Smooth muscle cell (in vitro differentiated cells): ENCODE measurements around the gene ICAM2. TPM values are rescaled to one million over a fixed set of nuclear protein-coding genes. Genes with fewer than 3 reads are reported as not detected.

Source experiments
- DNase-seq: peaks from one replicate; lab custom pipeline; 2025; ENCODE audit not compliant: unreplicated experiment; lab: John Stamatoyannopoulos, UW
- H2AFZ ChIP-seq: fragments of 200-600 bp; sonication (generic); 2 replicates; pipeline ENCODE4 v1.6.0; 2016; ENCODE audit warnings: antibody characterized with exemption, low read depth, mild to moderate bottlenecking
- H3F3A ChIP-seq: fragments of 200-600 bp; sonication (generic); 2 replicates; pipeline ENCODE4 v1.6.0; 2017; ENCODE audit warnings: antibody characterized with exemption, low read depth
- H3K27ac ChIP-seq: fragments of 200-600 bp; sonication (generic); 2 replicates; pipeline ENCODE4 v1.5.1; 2016; ENCODE audit warnings: low read depth, mild to moderate bottlenecking
- H3K27me3 ChIP-seq: fragments of 200-600 bp; sonication (generic); 2 replicates; pipeline ENCODE4 v1.6.1; 2016; ENCODE audit warnings: low read depth, mild to moderate bottlenecking
- H3K36me3 ChIP-seq: fragments of 200-600 bp; sonication (generic); 2 replicates; pipeline ENCODE4 v1.5.1; 2016; ENCODE audit warnings: low read depth
- H3K4me1 ChIP-seq: fragments of 200-600 bp; sonication (generic); 2 replicates; pipeline ENCODE4 v1.5.1; 2016; ENCODE audit warnings: low read depth
- H3K4me2 ChIP-seq: fragments of 200-600 bp; sonication (generic); 2 replicates; pipeline ENCODE4 v1.6.0; 2016; ENCODE audit warnings: mild to moderate bottlenecking
- H3K4me3 ChIP-seq: fragments of 200-600 bp; sonication (generic); 2 replicates; pipeline ENCODE4 v1.5.1; 2016; ENCODE audit warnings: mild to moderate bottlenecking
- H3K79me2 ChIP-seq: fragments of 200-600 bp; sonication (generic); 2 replicates; pipeline ENCODE4 v1.6.0; 2016; ENCODE audit warnings: low read depth, mild to moderate bottlenecking
- H3K9ac ChIP-seq: fragments of 200-600 bp; sonication (generic); 2 replicates; pipeline ENCODE4 v1.6.0; 2016; ENCODE audit warnings: low read depth
- H3K9me3 ChIP-seq: fragments of 200-600 bp; sonication (generic); replicated peaks from 2 replicates; pipeline ENCODE4 v1.5.1; 2016; ENCODE audit warnings: low read depth
- H4K20me1 ChIP-seq: fragments of 200-600 bp; sonication (generic); 2 replicates; pipeline ENCODE4 v1.6.0; 2016; ENCODE audit warnings: low read depth
- CTCF ChIP-seq: fragments of 200-600 bp; sonication (generic); IDR thresholded peaks from 2 replicates; pipeline ENCODE4 v1.5.1; 2017; ENCODE audit warnings: borderline replicate concordance, mild to moderate bottlenecking, antibody characterized with exemption; ENCODE audit not compliant: insufficient read depth, poor library complexity, severe bottlenecking
- WGBS: methylation state at CpG from one replicate; pipeline ENCODE4 v1.1.7; 2016; ENCODE audit warnings: low lambda C conversion rate; 5-methylcytosine and 5-hydroxymethylcytosine counted together
- polyA plus RNA-seq: library from polyadenylated mRNA; unstranded; fragments of >200 nt; fragmentation: Nextera tagmentation; extraction: Ambion mirVana; gene quantifications from 2 replicates; pipeline ENCODE4 v1.2.1, GENCODE V29; 2016
- total RNA-seq: library from RNA; depleted of rRNA; stranded (reverse); fragments of >200 nt; gene quantifications from 2 replicates; pipeline ENCODE4 v1.2.3, GENCODE V29; 2014

The ICAM2 gene
- 1.6 TPM in 1 of 2 replicates, not detected in the other for total RNA-seq
- polyA plus RNA-seq, result 1.0 TPM in 1 of 2 replicates, not detected in the other

- 57% methylated on average over 23 of the region's 23 CpGs for WGBS
- H3K9ac ChIP-seq, result no peak within 1 kb of the TSS
- DNase-seq, result no peak
- H3K4me2 ChIP-seq, result no peak within 1 kb of the TSS
- no peaks in the 10 kb centered on the region for H3K9me3 ChIP-seq
- no peak within 1 kb of the TSS for H3K27ac ChIP-seq
- no peak within 1 kb of the TSS for H2AFZ ChIP-seq
- H4K20me1 ChIP-seq, result no peaks in the 10 kb centered on the region
- H3K36me3 ChIP-seq, result no peaks in the 10 kb centered on the region
- no peak for TF ChIP-seq CTCF
- H3K4me1 ChIP-seq, result no peaks in the 10 kb centered on the region
- no peaks in the 10 kb centered on the region for H3F3A ChIP-seq
- H3K79me2 ChIP-seq, result no peaks in the 10 kb centered on the region
- H3K27me3 ChIP-seq, result no peaks in the 10 kb centered on the region
- no peak within 1 kb of the TSS for H3K4me3 ChIP-seq
Observed at GRCh38 chr17:64020056-64020766, at the start of gene ICAM2. ICAM2 (minus strand) TSS chr17:64020633; CDS start chr17:64006691, 13,942 bp downstream.

- H3K79me2 ChIP-seq, result no peaks in the 10 kb centered on the region
- no peaks in the 10 kb centered on the region for H3K27me3 ChIP-seq
- peaks cover 4% of the 10 kb centered on the region for H3F3A ChIP-seq
- WGBS, result 100% methylated on average over 3 of the region's 3 CpGs
- no peaks in the 10 kb centered on the region for H3K9me3 ChIP-seq
- H3K4me1 ChIP-seq, result no peaks in the 10 kb centered on the region
- H4K20me1 ChIP-seq, result no peaks in the 10 kb centered on the region
- no peak overlapping the region for H2AFZ ChIP-seq
- TF ChIP-seq CTCF, result no peak
- H3K4me2 ChIP-seq, result no peak overlapping the region
- H3K4me3 ChIP-seq, result no peak overlapping the region
- no peak overlapping the region for H3K9ac ChIP-seq
- H3K27ac ChIP-seq, result no peak overlapping the region
- H3K36me3 ChIP-seq, result peaks cover 33% of the 10 kb centered on the region
- DNase-seq, result no peak
Observed at GRCh38 chr17:64070213-64070612, 49.8 kb upstream of the ICAM2 start.

GRCh38 chr17:64069143-64069542 is 48.7 kb upstream of the ICAM2 start:
- no peaks in the 10 kb centered on the region for H3K9me3 ChIP-seq
- H3K36me3 ChIP-seq, result peaks cover 33% of the 10 kb centered on the region
- 92% methylated on average over 1 of the region's 1 CpG for WGBS

More at GRCh38 chr17:64069143-64069542, 48.7 kb upstream of the ICAM2 start:
- no peak for DNase-seq
- Histone ChIP-seq H3K79me2 (no peaks in the 10 kb centered on the region), H3K27me3 (no peaks in the 10 kb centered on the region), H3K4me1 (no peaks in the 10 kb centered on the region), H3K9ac (no peak overlapping the region), H3K4me2 (no peak overlapping the region), H3K4me3 (no peak overlapping the region), H3F3A (no peaks in the 10 kb centered on the region), H2AFZ (no peak overlapping the region), H3K27ac (no peak overlapping the region), H4K20me1 (no peaks in the 10 kb centered on the region)
- no peak for TF ChIP-seq CTCF
